Measurements from ENCODE around the gene DKK3. TPM values are rescaled to one million over a fixed set of nuclear protein-coding genes. Genes with fewer than 3 reads are reported as not detected.
A peak's percentile ranks its signal among the peaks of the same experiment; 100 is the strongest.

DKK3 gene
- polyA plus RNA-seq, 1 experiment, result 1,276 TPM

DNA sequence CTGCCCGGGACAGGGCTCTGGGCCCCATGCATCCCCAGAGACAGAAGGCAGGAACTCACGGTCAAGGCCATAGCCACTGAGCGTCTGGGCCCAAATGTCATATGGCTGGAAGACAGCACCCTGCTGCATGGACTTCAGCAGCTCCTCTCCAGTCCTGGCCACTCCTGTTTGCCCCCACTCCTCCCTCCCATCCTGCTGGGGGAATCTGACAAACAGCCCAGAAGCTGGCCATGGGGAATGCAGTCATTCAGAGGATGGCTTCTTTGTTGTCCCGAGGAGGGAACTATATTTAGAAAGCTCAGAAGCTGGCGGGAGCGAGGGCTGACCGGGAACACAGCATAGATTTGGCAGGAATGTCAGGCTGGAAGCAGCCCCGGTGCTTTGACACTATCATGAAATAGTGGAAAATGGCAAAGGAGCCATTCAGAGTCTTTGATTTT lies 35.0 kb downstream of the DKK3 start:
- TF ChIP-seq, protein P1, sequence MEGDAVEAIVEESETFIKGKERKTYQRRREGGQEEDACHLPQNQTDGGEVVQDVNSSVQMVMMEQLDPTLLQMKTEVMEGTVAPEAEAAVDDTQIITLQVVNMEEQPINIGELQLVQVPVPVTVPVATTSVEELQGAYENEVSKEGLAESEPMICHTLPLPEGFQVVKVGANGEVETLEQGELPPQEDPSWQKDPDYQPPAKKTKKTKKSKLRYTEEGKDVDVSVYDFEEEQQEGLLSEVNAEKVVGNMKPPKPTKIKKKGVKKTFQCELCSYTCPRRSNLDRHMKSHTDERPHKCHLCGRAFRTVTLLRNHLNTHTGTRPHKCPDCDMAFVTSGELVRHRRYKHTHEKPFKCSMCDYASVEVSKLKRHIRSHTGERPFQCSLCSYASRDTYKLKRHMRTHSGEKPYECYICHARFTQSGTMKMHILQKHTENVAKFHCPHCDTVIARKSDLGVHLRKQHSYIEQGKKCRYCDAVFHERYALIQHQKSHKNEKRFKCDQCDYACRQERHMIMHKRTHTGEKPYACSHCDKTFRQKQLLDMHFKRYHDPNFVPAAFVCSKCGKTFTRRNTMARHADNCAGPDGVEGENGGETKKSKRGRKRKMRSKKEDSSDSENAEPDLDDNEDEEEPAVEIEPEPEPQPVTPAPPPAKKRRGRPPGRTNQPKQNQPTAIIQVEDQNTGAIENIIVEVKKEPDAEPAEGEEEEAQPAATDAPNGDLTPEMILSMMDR (IDR thresholded peaks at IDR 0.05; ENCODE audit: insufficient read depth, low read depth, low read length), result no peak
- peak; percentile 65 for DNase-seq (ENCODE audit: low read depth)
- peaks cover 1% of the 10 kb centered on the region; the same call in 1 of the 2 replicates for H3K36me3 ChIP-seq (ENCODE audit: control insufficient read depth, insufficient read depth, low read length)
- CTCF ChIA-PET, result interaction anchor here (1.2 to 2.6 kb wide), 5 partner anchors 43 to 186 kb away, joined by 3 to 10 read pairs (median 4); no protein-coding TSS in a partner anchor
- no peak overlapping the region for H3K4me3 ChIP-seq (ENCODE audit: low read depth, low read length)
- POLR2A ChIA-PET, result interaction anchor here (0.7 kb wide), 1 partner anchor 10 kb away, joined by 3 read pairs; no protein-coding TSS in a partner anchor
- no peaks in the 10 kb centered on the region for H3K27me3 ChIP-seq (ENCODE audit: control insufficient read depth, insufficient read depth, low read length)

DNA sequence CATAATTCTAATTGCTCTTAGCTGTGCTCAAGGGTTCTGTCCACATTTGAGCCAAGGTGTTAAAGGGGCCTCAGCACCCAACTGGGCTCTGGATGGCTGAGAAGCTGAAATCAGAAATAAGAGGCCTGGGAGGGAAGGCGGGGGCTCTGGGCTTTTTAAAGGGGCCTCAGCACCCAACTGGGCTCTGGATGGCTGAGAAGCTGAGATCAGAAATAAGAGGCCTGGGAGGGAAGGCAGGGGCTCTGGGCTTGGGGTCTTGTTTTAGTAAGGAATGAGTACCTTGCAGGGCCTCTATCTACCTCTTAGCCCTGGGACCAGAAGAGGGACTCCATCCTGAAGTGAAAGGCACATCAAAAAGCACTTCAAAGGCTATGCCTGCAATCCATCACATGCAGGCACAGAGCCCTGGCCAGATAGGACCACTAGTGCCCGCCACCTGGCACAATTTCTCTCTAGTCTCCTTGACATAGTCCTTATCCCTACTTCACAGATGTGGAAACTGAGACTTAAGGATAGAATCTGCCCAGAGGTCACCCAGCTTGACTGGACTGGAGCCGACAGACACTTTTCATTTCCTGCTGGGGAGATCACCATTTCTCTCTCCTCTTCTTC lies 35.6 kb downstream of the DKK3 start:
- TF ChIP-seq, protein P1 (IDR thresholded peaks at IDR 0.05; ENCODE audit: insufficient read depth, low read depth, low read length), result no peak
- peaks cover 3% of the 10 kb centered on the region; the same call in 1 of the 2 replicates for H3K36me3 ChIP-seq (ENCODE audit: control insufficient read depth, insufficient read depth, low read length)
- CTCF ChIA-PET, result interaction anchor here (0.9 to 2.6 kb wide), 8 partner anchors 13 to 185 kb away, joined by 3 to 10 read pairs (median 4); no protein-coding TSS in a partner anchor
- H3K27me3 ChIP-seq (ENCODE audit: control insufficient read depth, insufficient read depth, low read length), result no peaks in the 10 kb centered on the region
- POLR2A ChIA-PET, result interaction anchor here (0.7 kb wide), 1 partner anchor 10 kb away, joined by 3 read pairs; no protein-coding TSS in a partner anchor
- DNase-seq (ENCODE audit: low read depth), result no peak
- H3K4me3 ChIP-seq (ENCODE audit: low read depth, low read length), result no peak overlapping the region

DNA sequence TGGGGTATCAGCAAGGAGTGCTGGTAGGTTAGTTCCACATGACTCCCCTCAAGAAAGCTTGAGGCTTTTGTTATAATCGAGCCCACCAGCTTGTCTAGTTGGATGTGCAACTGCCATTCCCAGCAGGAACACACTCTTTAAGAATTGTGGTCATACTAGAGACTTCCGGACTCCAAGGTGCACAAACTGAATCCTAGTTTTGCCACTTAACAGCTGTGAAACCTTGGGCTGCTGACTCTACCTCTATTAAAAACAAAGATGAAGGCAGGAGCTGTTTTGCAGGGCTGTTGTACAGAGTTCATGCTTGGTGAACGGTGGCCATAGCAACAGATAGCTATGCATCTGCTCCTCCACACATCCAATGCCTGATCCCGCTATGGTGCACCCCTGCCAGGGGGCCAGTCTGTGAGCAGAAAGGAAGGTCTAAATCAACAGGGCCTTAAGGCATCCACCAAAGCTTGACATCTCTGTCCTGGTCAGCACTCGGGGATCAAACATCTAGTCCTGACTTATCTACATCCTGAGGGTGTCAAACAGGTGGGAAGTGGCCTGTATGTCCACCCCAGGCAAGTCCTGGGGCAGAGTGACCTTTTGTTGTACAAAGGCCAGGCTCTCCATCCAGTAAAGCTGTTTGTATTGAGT lies 36.4 kb downstream of the DKK3 start:
- POLR2A ChIA-PET, result no interaction called here
- H3K4me3 ChIP-seq (ENCODE audit: low read depth, low read length), result no peak overlapping the region
- CTCF ChIA-PET, result interaction anchor here (0.8 to 2.1 kb wide), 9 partner anchors 12 to 184 kb away, joined by 3 to 5 read pairs (median 3); no protein-coding TSS in a partner anchor
- peaks cover 5% of the 10 kb centered on the region; the same call in 1 of the 2 replicates for H3K36me3 ChIP-seq (ENCODE audit: control insufficient read depth, insufficient read depth, low read length)
- H3K27me3 ChIP-seq (ENCODE audit: control insufficient read depth, insufficient read depth, low read length), result no peaks in the 10 kb centered on the region
- DNase-seq (ENCODE audit: low read depth), result no peak
- TF ChIP-seq, protein P1 (IDR thresholded peaks at IDR 0.05; ENCODE audit: insufficient read depth, low read depth, low read length), result no peak

DNA sequence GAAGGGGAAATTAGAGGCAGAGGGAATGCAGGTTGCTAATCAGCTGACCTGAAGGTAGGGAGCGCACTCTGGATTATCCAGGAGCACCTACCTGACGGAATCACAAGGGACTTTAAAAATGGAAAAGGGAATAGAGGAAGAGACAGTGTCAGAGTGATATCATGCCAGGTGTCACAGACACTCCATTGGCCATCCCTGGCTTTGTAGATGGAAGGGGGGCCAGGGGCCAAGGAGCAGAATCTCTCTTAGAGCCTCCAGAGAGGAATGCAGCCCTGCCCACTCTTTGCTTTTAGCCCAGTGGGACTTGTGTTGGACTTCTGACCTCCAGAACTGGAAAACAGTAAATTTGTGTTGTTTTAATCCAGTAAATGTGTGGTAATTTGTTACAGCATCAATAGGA lies 37.9 kb downstream of the DKK3 start:
- ChIA-PET CTCF (interaction anchor here (2.1 kb wide), 1 partner anchor 13 kb away, joined by 5 read pairs; no protein-coding TSS in a partner anchor), POLR2A (no interaction called here)
- TF ChIP-seq, protein P1 (IDR thresholded peaks at IDR 0.05; ENCODE audit: insufficient read depth, low read depth, low read length), result no peak
- no peak overlapping the region for H3K4me3 ChIP-seq (ENCODE audit: low read depth, low read length)
- DNase-seq (ENCODE audit: low read depth), result no peak
- H3K27me3 ChIP-seq (ENCODE audit: control insufficient read depth, insufficient read depth, low read length), result no peaks in the 10 kb centered on the region
- peaks cover 15% of the 10 kb centered on the region for H3K36me3 ChIP-seq (ENCODE audit: control insufficient read depth, insufficient read depth, low read length)

Data from BJ (cell line).